HepG2 (cell line): ENCODE data around the gene P4HA1. TPM values are rescaled to one million over a fixed set of nuclear protein-coding genes. Genes with fewer than 3 reads are reported as not detected.

Source experiments
- KMT2B ChIP-seq: IDR thresholded peaks from 2 replicates; pipeline ENCODE4 v1.6.1; 2016; ENCODE audit warnings: missing genetic modification reagents, missing compliant biosample characterization
- STAT5B ChIP-seq: sonication (generic); formaldehyde crosslinking; IDR thresholded peaks from 2 replicates; pipeline ENCODE4 v1.4.0; 2020; ENCODE audit warnings: missing genetic modification reagents
- ZNF124 ChIP-seq: sonication (generic); formaldehyde crosslinking; IDR thresholded peaks from 2 replicates; pipeline ENCODE4 v1.4.0; 2020; ENCODE audit warnings: missing genetic modification reagents
- ZNF432 ChIP-seq: sonication (generic); formaldehyde crosslinking; IDR thresholded peaks from 2 replicates; pipeline ENCODE4 v1.5.0; 2020; ENCODE audit warnings: missing genetic modification reagents, mild to moderate bottlenecking, borderline replicate concordance
- ZNF652 ChIP-seq: IDR thresholded peaks from 2 replicates; pipeline ENCODE4 v1.6.1; 2016; ENCODE audit warnings: low read depth, borderline replicate concordance
- ZSCAN9 ChIP-seq: IDR thresholded peaks from 2 replicates; pipeline ENCODE4 v1.6.1; 2016; ENCODE audit warnings: borderline replicate concordance
- polyA plus RNA-seq, 8 experiments: library from polyadenylated mRNA; depleted of rRNA in 3 of 8; stranded (reverse) in 7 of 8; unstranded in 1 of 8; fragments of >200 nt; fragmentation: Illumina TruSeq in 4 of 8; extraction: Trizol in 4 of 8; gene quantifications; 2 replicates each; pipeline versions ENCODE4 v1.2.1 to v1.2.3, GENCODE V29; 2011 to 2016; ENCODE audit warnings: low read depth in 4 of 8, missing spikeins in 1 of 8, mixed read lengths in 1 of 8; ENCODE audit not compliant: insufficient read depth in 1 of 8
- total RNA-seq, 5 experiments: library from RNA; depleted of rRNA; stranded (reverse); fragments of >200 nt; fragmentation: Illumina TruSeq; extraction: Trizol; gene quantifications; 2 replicates each; pipeline ENCODE4 v1.2.3, GENCODE V29; 2016; ENCODE audit warnings: low read depth in 1 of 5
- TF ChIP-seq, protein P1 (sequence below): sonication (generic); formaldehyde crosslinking; IDR thresholded peaks from 2 replicates; pipeline ENCODE4 v1.4.0; 2020; ENCODE audit warnings: mild to moderate bottlenecking, missing genetic modification reagents
- TF ChIP-seq, protein P2 (sequence below): sonication (generic); formaldehyde crosslinking; IDR thresholded peaks from 2 replicates; pipeline ENCODE4 v1.5.1; 2020; ENCODE audit warnings: missing genetic modification reagents, mild to moderate bottlenecking, borderline replicate concordance
- TF ChIP-seq, protein P3 (sequence below): sonication (generic); formaldehyde crosslinking; IDR thresholded peaks from 2 replicates; pipeline ENCODE4 v1.4.0; 2020; ENCODE audit warnings: missing genetic modification reagents
- TF ChIP-seq, protein P4 (sequence below): sonication (generic); formaldehyde crosslinking; IDR thresholded peaks from 2 replicates; pipeline ENCODE4 v1.4.0; 2020; ENCODE audit warnings: mild to moderate bottlenecking, low read depth, missing genetic modification reagents

The P4HA1 gene
- total and polyA plus RNA-seq, 2 of the 13 experiments (the other 11 are each of a cell fraction or from before 2014, with no cell fraction given): 63.1 to 196 TPM

DNA sequence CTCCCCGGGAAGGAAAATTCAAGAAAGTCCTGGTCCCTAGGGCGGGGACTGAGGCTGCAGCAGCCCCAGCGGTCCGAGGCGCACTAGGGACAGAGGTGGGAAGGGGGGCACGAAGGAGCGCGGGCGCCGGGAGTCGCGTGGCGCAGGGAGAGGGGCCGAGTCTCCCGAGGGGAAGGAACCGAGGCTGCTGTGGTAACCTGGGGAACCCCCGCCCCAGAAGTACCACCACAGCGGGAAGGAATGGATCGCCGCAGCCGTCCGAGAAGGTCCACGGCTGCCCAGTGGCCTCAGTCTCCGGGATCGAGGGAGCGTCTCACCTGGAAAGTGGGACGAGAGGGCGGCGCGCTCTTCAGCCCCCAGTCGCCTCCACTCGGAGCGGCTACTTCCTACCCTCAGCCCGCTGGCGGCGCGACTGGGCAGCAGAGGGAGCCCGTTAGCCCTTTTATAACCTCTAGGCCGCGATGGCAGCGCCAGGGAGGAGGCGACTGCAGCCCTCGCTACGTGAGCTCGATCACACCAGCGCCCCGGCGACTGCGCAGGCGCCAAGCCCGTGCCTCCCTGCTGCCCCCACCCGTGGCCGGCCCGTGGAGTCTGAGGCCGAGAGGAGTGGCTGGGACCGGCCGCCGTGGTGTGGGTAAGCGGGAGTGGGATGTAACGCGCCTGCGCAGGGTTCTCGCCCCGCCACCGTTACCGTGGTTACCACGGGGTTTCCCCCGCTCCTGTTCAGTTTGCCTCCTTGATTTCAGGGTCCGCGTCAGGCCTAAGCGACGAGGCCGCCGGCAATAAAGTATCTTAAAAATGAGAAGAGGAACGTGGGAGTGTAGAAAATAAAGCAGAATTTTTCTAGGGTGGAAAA is at the start of gene P4HA1 (continued):
- TF ChIP-seq, protein P1, sequence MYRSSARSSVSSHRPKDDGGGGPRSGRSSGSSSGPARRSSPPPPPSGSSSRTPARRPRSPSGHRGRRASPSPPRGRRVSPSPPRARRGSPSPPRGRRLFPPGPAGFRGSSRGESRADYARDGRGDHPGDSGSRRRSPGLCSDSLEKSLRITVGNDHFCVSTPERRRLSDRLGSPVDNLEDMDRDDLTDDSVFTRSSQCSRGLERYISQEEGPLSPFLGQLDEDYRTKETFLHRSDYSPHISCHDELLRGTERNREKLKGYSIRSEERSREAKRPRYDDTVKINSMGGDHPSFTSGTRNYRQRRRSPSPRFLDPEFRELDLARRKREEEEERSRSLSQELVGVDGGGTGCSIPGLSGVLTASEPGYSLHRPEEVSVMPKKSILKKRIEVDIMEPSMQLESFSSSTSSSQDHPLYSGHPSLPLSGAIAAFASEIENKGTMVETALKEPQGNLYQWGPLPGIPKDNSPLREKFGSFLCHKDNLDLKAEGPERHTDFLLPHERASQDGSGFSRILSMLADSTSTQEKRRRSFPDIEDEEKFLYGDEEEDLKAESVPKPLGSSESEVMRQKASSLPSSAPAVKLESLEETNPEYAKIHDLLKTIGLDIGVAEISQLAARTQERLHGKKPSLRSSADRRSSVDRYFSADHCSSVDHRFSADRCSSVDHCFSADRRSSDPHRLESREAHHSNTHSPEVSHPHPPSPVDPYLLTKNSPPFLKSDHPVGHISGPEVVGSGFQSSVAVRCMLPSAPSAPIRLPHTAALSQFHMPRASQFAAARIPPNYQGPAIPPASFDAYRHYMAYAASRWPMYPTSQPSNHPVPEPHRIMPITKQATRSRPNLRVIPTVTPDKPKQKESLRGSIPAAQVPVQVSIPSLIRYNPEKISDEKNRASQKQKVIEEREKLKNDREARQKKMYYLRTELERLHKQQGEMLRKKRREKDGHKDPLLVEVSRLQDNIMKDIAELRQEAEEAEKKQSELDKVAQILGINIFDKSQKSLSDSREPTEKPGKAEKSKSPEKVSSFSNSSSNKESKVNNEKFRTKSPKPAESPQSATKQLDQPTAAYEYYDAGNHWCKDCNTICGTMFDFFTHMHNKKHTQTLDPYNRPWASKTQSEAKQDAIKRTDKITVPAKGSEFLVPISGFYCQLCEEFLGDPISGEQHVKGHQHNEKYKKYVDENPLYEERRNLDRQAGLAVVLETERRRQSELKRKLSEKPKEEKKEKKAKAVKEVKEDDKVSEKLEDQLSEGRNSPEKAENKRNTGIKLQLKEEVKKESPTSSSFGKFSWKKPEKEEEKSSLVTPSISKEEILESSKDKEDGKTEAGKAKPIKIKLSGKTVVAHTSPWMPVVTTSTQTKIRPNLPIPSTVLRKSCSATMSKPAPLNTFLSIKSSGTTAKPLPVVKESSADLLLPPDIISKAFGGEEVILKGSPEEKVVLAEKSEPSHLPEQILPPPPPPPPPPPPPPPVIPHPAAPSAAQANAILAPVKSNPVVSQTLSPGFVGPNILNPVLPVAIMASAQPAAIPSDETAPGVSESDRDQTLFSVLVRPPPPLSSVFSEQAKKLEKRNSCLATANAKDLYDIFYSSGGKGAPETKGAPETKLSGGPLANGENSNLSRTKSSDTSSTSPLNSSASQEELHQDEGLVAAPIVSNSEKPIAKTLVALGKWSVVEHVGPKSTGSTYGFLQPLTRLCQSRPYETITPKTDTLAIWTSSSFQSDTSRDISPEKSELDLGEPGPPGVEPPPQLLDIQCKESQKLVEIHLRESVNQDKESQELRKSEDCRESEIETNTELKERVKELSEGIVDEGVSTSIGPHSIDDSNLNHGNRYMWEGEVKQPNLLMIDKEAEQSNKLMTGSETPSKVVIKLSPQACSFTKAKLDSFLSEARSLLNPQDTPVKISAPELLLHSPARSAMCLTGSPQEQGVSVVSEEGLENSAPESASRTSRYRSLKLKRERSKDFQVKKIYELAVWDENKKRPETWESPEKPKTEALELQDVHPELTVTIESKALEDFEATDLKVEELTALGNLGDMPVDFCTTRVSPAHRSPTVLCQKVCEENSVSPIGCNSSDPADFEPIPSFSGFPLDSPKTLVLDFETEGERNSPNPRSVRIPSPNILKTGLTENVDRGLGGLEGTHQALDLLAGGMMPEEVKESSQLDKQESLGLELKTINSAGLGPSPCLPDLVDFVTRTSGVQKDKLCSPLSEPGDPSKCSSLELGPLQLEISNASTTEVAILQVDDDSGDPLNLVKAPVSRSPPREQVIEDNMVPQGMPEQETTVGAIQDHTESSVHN (CRISPR knock-in tag): 0 out of 2 replicates have a peak, but pooled peaks have one; percentile 61
- TF ChIP-seq ZSCAN9 (CRISPR knock-in tag): peak; percentile 65
- peak; percentile 68; the same call in 1 of the 2 replicates for TF ChIP-seq KMT2B (CRISPR knock-in tag)
- TF ChIP-seq ZNF652: no peak; the same call in 1 of the 2 replicates
- TF ChIP-seq, protein P2, sequence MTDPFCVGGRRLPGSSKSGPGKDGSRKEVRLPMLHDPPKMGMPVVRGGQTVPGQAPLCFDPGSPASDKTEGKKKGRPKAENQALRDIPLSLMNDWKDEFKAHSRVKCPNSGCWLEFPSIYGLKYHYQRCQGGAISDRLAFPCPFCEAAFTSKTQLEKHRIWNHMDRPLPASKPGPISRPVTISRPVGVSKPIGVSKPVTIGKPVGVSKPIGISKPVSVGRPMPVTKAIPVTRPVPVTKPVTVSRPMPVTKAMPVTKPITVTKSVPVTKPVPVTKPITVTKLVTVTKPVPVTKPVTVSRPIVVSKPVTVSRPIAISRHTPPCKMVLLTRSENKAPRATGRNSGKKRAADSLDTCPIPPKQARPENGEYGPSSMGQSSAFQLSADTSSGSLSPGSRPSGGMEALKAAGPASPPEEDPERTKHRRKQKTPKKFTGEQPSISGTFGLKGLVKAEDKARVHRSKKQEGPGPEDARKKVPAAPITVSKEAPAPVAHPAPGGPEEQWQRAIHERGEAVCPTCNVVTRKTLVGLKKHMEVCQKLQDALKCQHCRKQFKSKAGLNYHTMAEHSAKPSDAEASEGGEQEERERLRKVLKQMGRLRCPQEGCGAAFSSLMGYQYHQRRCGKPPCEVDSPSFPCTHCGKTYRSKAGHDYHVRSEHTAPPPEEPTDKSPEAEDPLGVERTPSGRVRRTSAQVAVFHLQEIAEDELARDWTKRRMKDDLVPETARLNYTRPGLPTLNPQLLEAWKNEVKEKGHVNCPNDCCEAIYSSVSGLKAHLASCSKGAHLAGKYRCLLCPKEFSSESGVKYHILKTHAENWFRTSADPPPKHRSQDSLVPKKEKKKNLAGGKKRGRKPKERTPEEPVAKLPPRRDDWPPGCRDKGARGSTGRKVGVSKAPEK (CRISPR knock-in tag): peak; percentile 77; the same call in 1 of the 2 replicates
- TF ChIP-seq ZNF432 (CRISPR knock-in tag): no peak
- peak; percentile 86; the same call in 1 of the 2 replicates for TF ChIP-seq STAT5B (CRISPR knock-in tag)
- TF ChIP-seq ZNF124 (CRISPR knock-in tag): peak; percentile 78; the same call in 1 of the 2 replicates
- TF ChIP-seq, protein P3, sequence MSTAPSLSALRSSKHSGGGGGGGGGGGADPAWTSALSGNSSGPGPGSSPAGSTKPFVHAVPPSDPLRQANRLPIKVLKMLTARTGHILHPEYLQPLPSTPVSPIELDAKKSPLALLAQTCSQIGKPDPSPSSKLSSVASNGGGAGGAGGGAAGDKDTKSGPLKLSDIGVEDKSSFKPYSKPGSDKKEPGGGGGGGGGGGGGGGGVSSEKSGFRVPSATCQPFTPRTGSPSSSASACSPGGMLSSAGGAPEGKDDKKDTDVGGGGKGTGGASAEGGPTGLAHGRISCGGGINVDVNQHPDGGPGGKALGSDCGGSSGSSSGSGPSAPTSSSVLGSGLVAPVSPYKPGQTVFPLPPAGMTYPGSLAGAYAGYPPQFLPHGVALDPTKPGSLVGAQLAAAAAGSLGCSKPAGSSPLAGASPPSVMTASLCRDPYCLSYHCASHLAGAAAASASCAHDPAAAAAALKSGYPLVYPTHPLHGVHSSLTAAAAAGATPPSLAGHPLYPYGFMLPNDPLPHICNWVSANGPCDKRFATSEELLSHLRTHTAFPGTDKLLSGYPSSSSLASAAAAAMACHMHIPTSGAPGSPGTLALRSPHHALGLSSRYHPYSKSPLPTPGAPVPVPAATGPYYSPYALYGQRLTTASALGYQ (CRISPR knock-in tag): peak; percentile 62
- TF ChIP-seq, protein P4, sequence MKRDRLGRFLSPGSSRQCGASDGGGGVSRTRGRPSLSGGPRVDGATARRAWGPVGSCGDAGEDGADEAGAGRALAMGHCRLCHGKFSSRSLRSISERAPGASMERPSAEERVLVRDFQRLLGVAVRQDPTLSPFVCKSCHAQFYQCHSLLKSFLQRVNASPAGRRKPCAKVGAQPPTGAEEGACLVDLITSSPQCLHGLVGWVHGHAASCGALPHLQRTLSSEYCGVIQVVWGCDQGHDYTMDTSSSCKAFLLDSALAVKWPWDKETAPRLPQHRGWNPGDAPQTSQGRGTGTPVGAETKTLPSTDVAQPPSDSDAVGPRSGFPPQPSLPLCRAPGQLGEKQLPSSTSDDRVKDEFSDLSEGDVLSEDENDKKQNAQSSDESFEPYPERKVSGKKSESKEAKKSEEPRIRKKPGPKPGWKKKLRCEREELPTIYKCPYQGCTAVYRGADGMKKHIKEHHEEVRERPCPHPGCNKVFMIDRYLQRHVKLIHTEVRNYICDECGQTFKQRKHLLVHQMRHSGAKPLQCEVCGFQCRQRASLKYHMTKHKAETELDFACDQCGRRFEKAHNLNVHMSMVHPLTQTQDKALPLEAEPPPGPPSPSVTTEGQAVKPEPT: peak; percentile 82; the same call in 1 of the 2 replicates
